Germinal center (tissue), 1 donor: ENCODE measurements around the gene AGAP3.

Source experiments
- DNase-seq: peaks from one replicate; pipeline ENCODE4 v3.0.0; 2012; ENCODE audit warnings: mixed read lengths, low spot score

AGAP3 gene

DNA sequence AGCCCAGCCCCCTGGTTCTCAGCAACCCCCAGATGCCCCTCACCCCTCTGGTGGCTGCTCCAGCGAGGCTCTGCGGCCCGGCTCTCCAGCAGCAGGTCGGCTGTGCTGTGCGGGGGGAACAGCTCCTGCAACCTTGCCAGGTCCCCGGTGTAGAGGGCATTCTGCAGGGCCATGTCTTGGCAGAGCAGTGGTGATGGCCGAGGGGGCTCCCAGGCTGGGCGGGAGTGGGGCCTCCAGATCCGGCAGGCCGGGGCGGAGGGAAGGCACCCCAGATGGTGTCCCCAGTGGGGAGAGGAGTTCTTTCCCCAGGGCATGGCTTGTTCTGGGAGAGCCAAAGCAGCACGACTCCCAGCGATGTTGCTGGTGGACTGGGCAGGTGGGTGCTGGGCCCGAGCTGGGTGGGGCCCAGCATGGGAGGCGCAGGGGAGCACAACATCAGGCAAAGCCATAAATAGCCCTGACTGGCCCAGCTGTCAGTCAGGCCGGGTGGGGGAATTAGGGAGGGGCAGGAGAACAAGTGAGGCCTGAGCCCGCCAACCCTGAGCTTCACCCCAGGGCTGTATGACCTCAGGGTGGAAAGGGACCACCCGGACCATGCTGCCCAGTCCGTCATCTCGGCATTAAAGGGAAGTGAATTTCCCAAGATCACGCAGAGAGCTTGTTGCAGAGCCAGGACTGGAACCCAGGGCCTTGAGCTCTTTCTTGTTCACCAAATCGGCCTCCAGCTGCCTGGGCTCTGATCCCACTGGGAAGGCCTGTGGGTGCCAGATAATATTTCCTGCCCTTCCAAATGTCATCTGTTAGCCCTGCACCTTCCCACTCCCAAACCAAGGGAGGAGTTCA lies 101.4 kb downstream of the AGAP3 start:
- DNase-seq: no peak

- no peak for DNase-seq
Observed at GRCh38 chr7:151188252-151188542, 101.9 kb downstream of the AGAP3 start.

DNA sequence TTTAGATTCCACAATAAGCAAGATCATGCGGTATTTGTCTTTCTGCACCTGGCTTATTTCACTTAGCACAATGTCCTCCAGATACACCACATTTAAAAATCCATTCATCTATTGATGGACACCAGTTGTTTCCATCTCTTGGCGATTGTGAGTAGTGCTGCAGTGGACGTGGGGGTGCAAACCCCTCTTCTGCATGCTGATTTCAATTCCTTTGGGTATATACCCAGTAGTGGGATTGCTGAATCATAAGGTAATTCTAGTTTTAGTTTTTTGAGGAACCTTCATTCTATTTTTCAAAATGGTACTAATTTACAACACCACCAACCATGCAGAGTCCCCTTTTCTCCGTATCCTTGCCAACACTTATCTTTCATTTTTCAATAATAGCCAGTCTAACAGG lies 102.8 kb downstream of the AGAP3 start:
- no peak for DNase-seq

DNA sequence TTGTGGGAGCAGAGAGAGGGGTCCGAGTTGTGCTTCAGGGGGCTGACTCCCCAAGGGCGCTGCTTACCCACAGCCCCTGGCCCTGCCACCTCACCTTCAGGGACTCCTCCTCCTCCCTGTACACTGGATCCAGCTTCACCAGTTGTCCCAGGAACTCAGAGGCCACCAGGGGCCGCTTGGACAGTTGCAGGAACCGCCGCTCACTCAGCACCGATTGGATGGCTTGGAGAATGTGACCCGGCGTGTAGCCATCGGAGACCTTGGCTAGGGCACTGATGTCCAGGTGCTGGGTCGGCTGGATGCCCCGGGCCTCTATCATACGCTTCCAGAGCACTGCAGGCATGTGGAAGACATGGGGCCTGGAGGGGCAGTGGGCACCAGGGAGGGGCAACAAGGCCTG lies 105.3 kb downstream of the AGAP3 start:
- DNase-seq: no peak

- DNase-seq: no peak
Observed at GRCh38 chr7:151192002-151192539, 105.8 kb downstream of the AGAP3 start.

DNA sequence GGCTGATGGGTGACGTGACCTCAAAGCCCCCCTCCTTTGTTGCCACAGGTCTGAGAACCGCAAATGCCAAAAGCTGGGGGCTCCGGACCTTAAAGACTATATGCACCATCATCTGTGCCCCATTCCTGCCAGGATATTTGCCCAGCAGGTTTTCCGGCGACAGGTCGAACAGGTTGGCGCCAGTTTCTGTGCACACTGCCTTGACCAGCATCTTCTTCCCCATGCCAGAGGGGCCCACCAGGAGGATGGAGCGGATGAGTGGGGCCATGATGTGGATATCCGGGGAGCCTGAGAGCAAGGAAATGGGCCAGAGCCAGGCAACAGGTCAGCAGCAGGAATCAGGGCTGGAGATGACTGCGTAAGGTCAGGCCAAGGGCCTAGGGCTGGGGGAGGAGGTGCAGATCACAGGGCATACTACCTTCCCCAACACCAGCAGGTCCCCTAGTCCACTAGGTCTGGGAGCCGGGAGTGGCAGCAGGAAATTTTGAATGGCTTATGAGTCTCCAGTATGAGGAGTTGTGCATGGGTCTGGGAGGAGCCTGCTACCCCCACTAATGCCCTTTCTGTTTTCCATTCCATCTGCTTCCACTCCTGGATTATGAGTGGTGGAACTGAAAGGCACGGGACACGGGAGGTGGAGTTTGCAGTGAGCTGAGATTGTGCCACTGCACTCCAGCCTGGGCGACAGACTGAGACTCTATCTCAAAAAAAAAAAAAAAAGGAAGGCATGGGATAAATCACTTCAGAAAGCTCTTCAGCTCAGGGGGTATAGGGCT lies 107.1 kb downstream of the AGAP3 start:
- DNase-seq: no peak
